HepG2 (cell line): Measurements from ENCODE around the gene ERF. TPM values are rescaled to one million over a fixed set of nuclear protein-coding genes. Genes with fewer than 3 reads are reported as not detected.

Source experiments
- ATAC-seq: fragments of 200-7000 bp; cut with Tn5 transposase; 3 replicates; pipeline ENCODE4 v1.9.1; 2020; ENCODE audit warnings: mild to moderate bottlenecking, moderate library complexity
- BruUV-seq: library from RNA; stranded (reverse); fragments of 400-500 nt; replicated peaks from 2 replicates; lab custom pipeline; 2021; lab: Mats Ljungman, UMichigan
- CTCF ChIA-PET: fragments of 300-600 bp; formaldehyde crosslinking; extraction: SDS; loops from one replicate; lab custom pipeline; 2021; ENCODE audit warnings: low total read pairs, inconsistent platforms, low intra/inter-chr PET ratio; lab: Yijun Ruan, JAX
- POLR2A ChIA-PET: fragments of 350-600 bp; sonication (Branson Sonifier 250); formaldehyde crosslinking; loops from one replicate; lab custom pipeline; 2020; ENCODE audit warnings: antibody characterized with exemption, inconsistent platforms; lab: Yijun Ruan, JAX
- DNase-seq: peaks from one replicate; pipeline ENCODE4 v3.0.0-alpha.2; 2015; ENCODE audit warnings: low spot score
- FAIRE-seq: peaks from 3 replicates; lab custom pipeline; 2011; peaks lifted over from hg19 to GRCh38; lab: Jason Lieb, UNC
- H2AFZ ChIP-seq: one replicate; pipeline ENCODE4 v1.6.1; 2011; ENCODE audit warnings: low read length, inconsistent platforms
- H3K27ac ChIP-seq: fragments of 300-600 bp; 3 replicates; pipeline ENCODE4 v1.8.0; 2011; ENCODE audit warnings: mixed run types, mild to moderate bottlenecking, mixed read lengths, low read length, inconsistent platforms; ENCODE audit not compliant: insufficient read depth; ENCODE audit errors: extremely low read length
- H3K27me3 ChIP-seq, 2 experiments: fragments of 200-600 bp in 1 of 2; 2 replicates in 1 of 2; 3 replicates in 1 of 2; pipeline versions ENCODE4 v1.6.0 to v1.8.0; 2011; ENCODE audit warnings: low read length in 2 of 2, mild to moderate bottlenecking in 2 of 2, moderate library complexity in 2 of 2, inconsistent platforms in 1 of 2; ENCODE audit not compliant: insufficient read depth in 2 of 2, control insufficient read depth in 1 of 2
- H3K36me3 ChIP-seq, 2 experiments: fragments of 200-600 bp in 1 of 2; replicated peaks in 1 of 2; 2 replicates in 1 of 2; 3 replicates in 1 of 2; pipeline versions ENCODE4 v1.5.1 to v1.8.0; 2011; ENCODE audit warnings: low read length in 2 of 2, inconsistent platforms in 1 of 2; ENCODE audit not compliant: insufficient read depth in 2 of 2, control insufficient read depth in 1 of 2
- H3K4me1 ChIP-seq: 2 replicates; pipeline ENCODE4 v1.5.1; 2012; ENCODE audit warnings: low read length, inconsistent platforms; ENCODE audit not compliant: insufficient read depth
- H3K4me2 ChIP-seq: 2 replicates; pipeline ENCODE4 v1.6.0; 2011; ENCODE audit warnings: low read depth, low read length, inconsistent platforms
- H3K4me3 ChIP-seq, 3 experiments: fragments of 200-600 bp in 1 of 3; sonication (generic), shearing (Covaris generic) in 1 of 3; replicated peaks in 1 of 3; 2 replicates each; pipeline ENCODE4 v1.5.1; 2011 to 2016; ENCODE audit warnings: low read length in 3 of 3, inconsistent platforms in 2 of 3, low read depth in 2 of 3, mild to moderate bottlenecking in 2 of 3, control low read depth in 1 of 3, mixed read lengths in 1 of 3; ENCODE audit not compliant: insufficient read depth in 1 of 3
- H3K79me2 ChIP-seq: one replicate; pipeline ENCODE4 v1.6.1; 2011; ENCODE audit warnings: low read length, inconsistent platforms; ENCODE audit not compliant: insufficient read depth
- H3K9ac ChIP-seq: 2 replicates; pipeline ENCODE4 v1.6.0; 2011; ENCODE audit warnings: mild to moderate bottlenecking, low read depth, low read length, inconsistent platforms; ENCODE audit not compliant: insufficient read depth
- H3K9me3 ChIP-seq: 2 replicates; pipeline ENCODE4 v1.5.1; 2012; ENCODE audit warnings: mild to moderate bottlenecking, low read length
- H4K20me1 ChIP-seq: 2 replicates; pipeline ENCODE4 v1.6.0; 2011; ENCODE audit warnings: inconsistent platforms, mild to moderate bottlenecking, low read length, moderate library complexity; ENCODE audit not compliant: insufficient read depth
- ATM ChIP-seq: fragments of 450-650 bp; IDR thresholded peaks from 2 replicates; pipeline ENCODE4 v1.7.1; 2017; ENCODE audit warnings: mild to moderate bottlenecking, borderline replicate concordance
- POGZ ChIP-seq: sonication (generic); formaldehyde crosslinking; IDR thresholded peaks from 2 replicates; pipeline ENCODE4 v1.4.0; 2020; ENCODE audit warnings: mild to moderate bottlenecking, missing genetic modification reagents
- SSRP1 ChIP-seq: IDR thresholded peaks from 2 replicates; pipeline ENCODE4 v1.6.1; 2016; ENCODE audit warnings: control low read depth
- ZFP91 ChIP-seq: sonication (generic); formaldehyde crosslinking; IDR thresholded peaks from 2 replicates; pipeline ENCODE4 v1.9.0; 2022; ENCODE audit warnings: missing genetic modification reagents, mild to moderate bottlenecking, borderline replicate concordance
- ZNF501 ChIP-seq: sonication (generic); formaldehyde crosslinking; IDR thresholded peaks from 2 replicates; pipeline ENCODE4 v1.5.1; 2020; ENCODE audit warnings: mild to moderate bottlenecking, moderate library complexity, missing genetic modification reagents
- WGBS: methylation state at CpG from one replicate; pipeline ENCODE4 v1.1.6; 2017; ENCODE audit warnings: low lambda C conversion rate; 5-methylcytosine and 5-hydroxymethylcytosine counted together
- in situ Hi-C: cut with HindIII; loops from 2 replicates; pipeline ENCODE4 v1.10.0; 2017; ENCODE audit warnings: low pct_unique_long_range_greater_than_20kb; ENCODE audit not compliant: extremely low pct_ligation_motif_present
- intact Hi-C: fragments of 100-400 bp; cut with micrococcal nuclease; formaldehyde crosslinking; loops from one replicate; pipeline ENCODE4 v1.10.0; 2022; ENCODE audit not compliant: unreplicated experiment
- polyA plus RNA-seq, 8 experiments: library from polyadenylated mRNA; depleted of rRNA in 3 of 8; stranded (reverse) in 7 of 8; unstranded in 1 of 8; fragments of >200 nt; fragmentation: Illumina TruSeq in 4 of 8; extraction: Trizol in 4 of 8; gene quantifications; 2 replicates each; pipeline versions ENCODE4 v1.2.1 to v1.2.3, GENCODE V29; 2011 to 2016; ENCODE audit warnings: low read depth in 4 of 8, missing spikeins in 1 of 8, mixed read lengths in 1 of 8; ENCODE audit not compliant: insufficient read depth in 1 of 8
- total RNA-seq, 5 experiments: library from RNA; depleted of rRNA; stranded (reverse); fragments of >200 nt; fragmentation: Illumina TruSeq; extraction: Trizol; gene quantifications; 2 replicates each; pipeline ENCODE4 v1.2.3, GENCODE V29; 2016; ENCODE audit warnings: low read depth in 1 of 5
- TF ChIP-seq, protein P1 (sequence below): sonication (generic); formaldehyde crosslinking; IDR thresholded peaks from 2 replicates; pipeline ENCODE4 v1.4.0; 2020; ENCODE audit warnings: low read depth, mild to moderate bottlenecking, missing genetic modification reagents
- TF ChIP-seq, protein P2 (sequence below): sonication (generic); formaldehyde crosslinking; IDR thresholded peaks from 2 replicates; pipeline ENCODE4 v1.4.0; 2020; ENCODE audit warnings: mild to moderate bottlenecking, missing genetic modification reagents

Gene ERF
- total and polyA plus RNA-seq, 2 of the 13 experiments (the other 11 are each of a cell fraction or from before 2014, with no cell fraction given): 67.1 to 69.9 TPM

DNA sequence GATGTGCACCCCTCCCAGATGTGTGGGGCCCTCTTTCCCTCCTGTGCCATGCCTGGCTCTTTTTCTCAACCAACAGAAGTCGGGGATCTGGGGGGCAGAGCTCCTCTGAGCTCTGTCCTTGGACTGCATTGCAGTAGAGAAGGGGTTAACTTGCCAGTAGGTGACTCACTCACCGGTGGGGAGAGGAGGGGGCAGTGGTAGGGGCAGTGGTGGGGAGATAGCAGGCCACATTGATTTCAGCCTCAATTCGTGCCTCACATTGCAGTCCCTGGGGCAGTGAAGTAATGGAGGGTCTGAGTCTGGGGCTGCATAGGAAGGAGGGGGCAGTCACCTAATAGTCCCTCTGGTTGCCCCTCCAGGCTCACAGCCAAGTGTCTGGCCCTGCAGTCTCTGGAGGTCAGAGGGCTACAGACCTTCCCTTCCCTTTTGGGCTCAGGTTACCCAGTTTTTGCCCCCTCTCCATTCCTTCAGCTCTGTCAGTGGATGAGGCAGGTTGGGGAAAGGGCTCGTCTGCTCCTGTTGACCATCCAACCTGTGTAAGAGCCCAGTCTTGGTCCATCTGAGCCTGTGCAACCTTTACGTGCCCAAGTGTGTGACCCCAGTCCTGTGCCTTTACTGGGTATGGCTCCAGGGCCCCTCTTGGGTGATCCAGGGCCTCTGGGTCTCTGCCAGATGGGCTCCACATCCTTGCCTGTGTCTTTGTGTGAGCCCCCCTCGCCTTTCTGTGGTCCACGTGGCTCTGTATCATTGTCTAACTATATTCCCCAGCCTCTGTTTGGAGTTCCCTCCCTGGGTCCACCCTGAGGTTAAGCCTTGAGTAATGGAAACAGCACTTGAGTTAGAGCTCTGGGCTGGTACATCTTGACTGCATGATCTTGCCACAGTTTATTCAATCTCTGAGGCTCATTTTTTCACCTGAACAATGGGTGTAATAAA, 27.2 kb upstream of the ERF start (continued):
- peak; percentile 47; the same call in 1 of the 2 replicates for TF ChIP-seq POGZ (CRISPR knock-in tag)

- no TSS peak for BruUV-seq
- FAIRE-seq (peak; percentile 30), ATAC-seq (peak; percentile 26), DNase-seq (peak; percentile 62)
- Histone ChIP-seq H3K4me3 (peak overlapping the region; percentile 49 to 83 (median 70)), H3K36me3 (no peaks in the 10 kb centered on the region; a peak in 2 of 5 replicates), H3K9me3 (no peaks in the 10 kb centered on the region), H3K27ac (peak overlapping the region; percentile 70), H4K20me1 (peaks cover 11% of the 10 kb centered on the region; the same call in 1 of the 2 replicates), H3K4me2 (peak overlapping the region; percentile 86), H3K27me3 (no peaks in the 10 kb centered on the region; a peak in 1 of 5 replicates), H3K9ac (peak overlapping the region; percentile 73), H3K4me1 (peaks cover 68% of the 10 kb centered on the region), H3K79me2 (peaks cover 29% of the 10 kb centered on the region), H2AFZ (no peak overlapping the region)
- in situ Hi-C loops: no loop called here
- CTCF ChIA-PET: interaction anchor here (1.2 kb wide), 1 partner anchor 37 kb away, joined by 3 read pairs; no protein-coding TSS in a partner anchor
- 0% methylated on average over 6 of the region's 25 CpGs for WGBS
- intact Hi-C loops: loop anchor here (1.0 kb wide), 1 partner anchor 12 kb away; the partner anchor contains the start of gene CIC
- POLR2A ChIA-PET: interaction anchor here (0.6 to 7.4 kb wide), 12 partner anchors 11 to 1531 kb away, joined by 3 to 117 read pairs (median 5); partner anchors contain the start of genes ACTMAP, CIC, ERF and GSK3A
- TF ChIP-seq ZNF501 (CRISPR knock-in tag) (no peak), SSRP1 (CRISPR knock-in tag) (no peak), ATM (no peak), ZFP91 (CRISPR knock-in tag) (0 out of 2 replicates have a peak, but pooled peaks have one; percentile 39)
- TF ChIP-seq, protein P1, sequence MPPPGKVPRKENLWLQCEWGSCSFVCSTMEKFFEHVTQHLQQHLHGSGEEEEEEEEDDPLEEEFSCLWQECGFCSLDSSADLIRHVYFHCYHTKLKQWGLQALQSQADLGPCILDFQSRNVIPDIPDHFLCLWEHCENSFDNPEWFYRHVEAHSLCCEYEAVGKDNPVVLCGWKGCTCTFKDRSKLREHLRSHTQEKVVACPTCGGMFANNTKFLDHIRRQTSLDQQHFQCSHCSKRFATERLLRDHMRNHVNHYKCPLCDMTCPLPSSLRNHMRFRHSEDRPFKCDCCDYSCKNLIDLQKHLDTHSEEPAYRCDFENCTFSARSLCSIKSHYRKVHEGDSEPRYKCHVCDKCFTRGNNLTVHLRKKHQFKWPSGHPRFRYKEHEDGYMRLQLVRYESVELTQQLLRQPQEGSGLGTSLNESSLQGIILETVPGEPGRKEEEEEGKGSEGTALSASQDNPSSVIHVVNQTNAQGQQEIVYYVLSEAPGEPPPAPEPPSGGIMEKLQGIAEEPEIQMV: 0 out of 2 replicates have a peak, but pooled peaks have one; percentile 5
- TF ChIP-seq, protein P2, sequence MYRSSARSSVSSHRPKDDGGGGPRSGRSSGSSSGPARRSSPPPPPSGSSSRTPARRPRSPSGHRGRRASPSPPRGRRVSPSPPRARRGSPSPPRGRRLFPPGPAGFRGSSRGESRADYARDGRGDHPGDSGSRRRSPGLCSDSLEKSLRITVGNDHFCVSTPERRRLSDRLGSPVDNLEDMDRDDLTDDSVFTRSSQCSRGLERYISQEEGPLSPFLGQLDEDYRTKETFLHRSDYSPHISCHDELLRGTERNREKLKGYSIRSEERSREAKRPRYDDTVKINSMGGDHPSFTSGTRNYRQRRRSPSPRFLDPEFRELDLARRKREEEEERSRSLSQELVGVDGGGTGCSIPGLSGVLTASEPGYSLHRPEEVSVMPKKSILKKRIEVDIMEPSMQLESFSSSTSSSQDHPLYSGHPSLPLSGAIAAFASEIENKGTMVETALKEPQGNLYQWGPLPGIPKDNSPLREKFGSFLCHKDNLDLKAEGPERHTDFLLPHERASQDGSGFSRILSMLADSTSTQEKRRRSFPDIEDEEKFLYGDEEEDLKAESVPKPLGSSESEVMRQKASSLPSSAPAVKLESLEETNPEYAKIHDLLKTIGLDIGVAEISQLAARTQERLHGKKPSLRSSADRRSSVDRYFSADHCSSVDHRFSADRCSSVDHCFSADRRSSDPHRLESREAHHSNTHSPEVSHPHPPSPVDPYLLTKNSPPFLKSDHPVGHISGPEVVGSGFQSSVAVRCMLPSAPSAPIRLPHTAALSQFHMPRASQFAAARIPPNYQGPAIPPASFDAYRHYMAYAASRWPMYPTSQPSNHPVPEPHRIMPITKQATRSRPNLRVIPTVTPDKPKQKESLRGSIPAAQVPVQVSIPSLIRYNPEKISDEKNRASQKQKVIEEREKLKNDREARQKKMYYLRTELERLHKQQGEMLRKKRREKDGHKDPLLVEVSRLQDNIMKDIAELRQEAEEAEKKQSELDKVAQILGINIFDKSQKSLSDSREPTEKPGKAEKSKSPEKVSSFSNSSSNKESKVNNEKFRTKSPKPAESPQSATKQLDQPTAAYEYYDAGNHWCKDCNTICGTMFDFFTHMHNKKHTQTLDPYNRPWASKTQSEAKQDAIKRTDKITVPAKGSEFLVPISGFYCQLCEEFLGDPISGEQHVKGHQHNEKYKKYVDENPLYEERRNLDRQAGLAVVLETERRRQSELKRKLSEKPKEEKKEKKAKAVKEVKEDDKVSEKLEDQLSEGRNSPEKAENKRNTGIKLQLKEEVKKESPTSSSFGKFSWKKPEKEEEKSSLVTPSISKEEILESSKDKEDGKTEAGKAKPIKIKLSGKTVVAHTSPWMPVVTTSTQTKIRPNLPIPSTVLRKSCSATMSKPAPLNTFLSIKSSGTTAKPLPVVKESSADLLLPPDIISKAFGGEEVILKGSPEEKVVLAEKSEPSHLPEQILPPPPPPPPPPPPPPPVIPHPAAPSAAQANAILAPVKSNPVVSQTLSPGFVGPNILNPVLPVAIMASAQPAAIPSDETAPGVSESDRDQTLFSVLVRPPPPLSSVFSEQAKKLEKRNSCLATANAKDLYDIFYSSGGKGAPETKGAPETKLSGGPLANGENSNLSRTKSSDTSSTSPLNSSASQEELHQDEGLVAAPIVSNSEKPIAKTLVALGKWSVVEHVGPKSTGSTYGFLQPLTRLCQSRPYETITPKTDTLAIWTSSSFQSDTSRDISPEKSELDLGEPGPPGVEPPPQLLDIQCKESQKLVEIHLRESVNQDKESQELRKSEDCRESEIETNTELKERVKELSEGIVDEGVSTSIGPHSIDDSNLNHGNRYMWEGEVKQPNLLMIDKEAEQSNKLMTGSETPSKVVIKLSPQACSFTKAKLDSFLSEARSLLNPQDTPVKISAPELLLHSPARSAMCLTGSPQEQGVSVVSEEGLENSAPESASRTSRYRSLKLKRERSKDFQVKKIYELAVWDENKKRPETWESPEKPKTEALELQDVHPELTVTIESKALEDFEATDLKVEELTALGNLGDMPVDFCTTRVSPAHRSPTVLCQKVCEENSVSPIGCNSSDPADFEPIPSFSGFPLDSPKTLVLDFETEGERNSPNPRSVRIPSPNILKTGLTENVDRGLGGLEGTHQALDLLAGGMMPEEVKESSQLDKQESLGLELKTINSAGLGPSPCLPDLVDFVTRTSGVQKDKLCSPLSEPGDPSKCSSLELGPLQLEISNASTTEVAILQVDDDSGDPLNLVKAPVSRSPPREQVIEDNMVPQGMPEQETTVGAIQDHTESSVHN (CRISPR knock-in tag): no peak
Measured at GRCh38 chr19:42281146-42281826, 26.4 kb upstream of the ERF start.
